K562 (cell line): ENCODE data around the gene PGGHG. TPM values are rescaled to one million over a fixed set of nuclear protein-coding genes. Genes with fewer than 3 reads are reported as not detected.

Experiments used
- ATAC-seq: fragments of 200-7000 bp; cut with Tn5 transposase; 3 replicates; pipeline ENCODE4 v1.9.1; 2020; ENCODE audit warnings: moderate library complexity
- BruUV-seq: library from RNA; stranded (reverse); fragments of 400-500 nt; replicated peaks from 2 replicates; lab custom pipeline; 2021; lab: Mats Ljungman, UMichigan
- CTCF ChIA-PET: fragments of 300-600 bp; formaldehyde crosslinking; extraction: SDS; loops from one replicate; lab custom pipeline; 2021; ENCODE audit warnings: low intra/inter-chr PET ratio; lab: Yijun Ruan, JAX
- POLR2A ChIA-PET: fragments of 300-600, 350-650 bp; sonication (Branson Sonifier 250); formaldehyde crosslinking; extraction: SDS; loops from one replicate; lab custom pipeline; 2021; ENCODE audit warnings: antibody characterized with exemption, inconsistent platforms; lab: Yijun Ruan, JAX
- DNase-seq, 4 experiments: peaks; one replicate each; pipeline versions ENCODE4 v3.0.0 to v3.0.0-alpha.2; 2011 to 2018; ENCODE audit warnings: low spot score in 3 of 4, mixed read lengths in 3 of 4; ENCODE audit errors: extremely low read depth in 1 of 4
- FAIRE-seq: peaks from 2 replicates; lab custom pipeline; 2011; peaks lifted over from hg19 to GRCh38; lab: Jason Lieb, UNC
- H2AFZ ChIP-seq: 2 replicates; pipeline ENCODE4 v1.6.0; 2011; ENCODE audit warnings: low read depth, low read length, control low read depth, inconsistent platforms
- H3K27ac ChIP-seq: fragments of 200-600 bp; 3 replicates; pipeline ENCODE4 v1.8.0; 2011; ENCODE audit warnings: low read depth, mild to moderate bottlenecking, control low read depth, inconsistent platforms, low read length, moderate library complexity, mixed read lengths; ENCODE audit errors: extremely low read depth
- H3K27me3 ChIP-seq, 2 experiments: fragments of 300-600 bp in 1 of 2; 2 replicates in 1 of 2; 3 replicates in 1 of 2; pipeline versions ENCODE4 v1.6.0 to v1.8.0; 2011; ENCODE audit warnings: inconsistent platforms in 2 of 2, low read length in 2 of 2, mild to moderate bottlenecking in 1 of 2, mixed read lengths in 1 of 2, moderate library complexity in 1 of 2; ENCODE audit not compliant: control insufficient read depth in 2 of 2, insufficient read depth in 2 of 2
- H3K36me3 ChIP-seq: fragments of 300-600 bp; 3 replicates; pipeline ENCODE4 v1.8.0; 2011; ENCODE audit warnings: mild to moderate bottlenecking, low read length, inconsistent platforms; ENCODE audit not compliant: control insufficient read depth, insufficient read depth
- H3K4me1 ChIP-seq, 2 experiments: fragments of 200-600 bp in 1 of 2; replicated peaks in 1 of 2; 2 replicates in 1 of 2; 3 replicates in 1 of 2; pipeline versions ENCODE4 v1.5.1 to v1.8.0; 2011; ENCODE audit warnings: inconsistent platforms in 2 of 2, low read length in 2 of 2, mild to moderate bottlenecking in 1 of 2, mixed read lengths in 1 of 2, moderate library complexity in 1 of 2; ENCODE audit not compliant: control insufficient read depth in 2 of 2, insufficient read depth in 2 of 2
- H3K4me2 ChIP-seq: 2 replicates; pipeline ENCODE4 v1.6.1; 2011; ENCODE audit warnings: low read length, control low read depth, inconsistent platforms, mixed read lengths; ENCODE audit not compliant: insufficient read depth
- H3K4me3 ChIP-seq: fragments of 200-600 bp; sonication (generic), shearing (Covaris generic); 2 replicates; pipeline ENCODE4 v1.5.1; 2016; ENCODE audit warnings: control low read depth, inconsistent platforms
- H3K79me2 ChIP-seq: fragments of 200-600 bp; 3 replicates; pipeline ENCODE4 v1.8.0; 2011; ENCODE audit warnings: low read length, inconsistent platforms; ENCODE audit not compliant: control insufficient read depth, insufficient read depth
- H3K9ac ChIP-seq, 2 experiments: 2 replicates each; pipeline versions ENCODE4 v1.6.0 to v1.6.1; 2011; ENCODE audit warnings: low read depth in 2 of 2, low read length in 2 of 2, control low read depth in 1 of 2, inconsistent platforms in 1 of 2, mild to moderate bottlenecking in 1 of 2, mixed read lengths in 1 of 2; ENCODE audit not compliant: insufficient read depth in 1 of 2
- H3K9me1 ChIP-seq: one replicate; pipeline ENCODE4 v1.6.0; 2011; ENCODE audit warnings: inconsistent platforms, mild to moderate bottlenecking, low read length, moderate library complexity; ENCODE audit not compliant: control insufficient read depth, insufficient read depth
- H3K9me3 ChIP-seq: replicated peaks from 2 replicates; pipeline ENCODE4 v1.5.1; 2011; ENCODE audit warnings: low read depth, low read length, inconsistent platforms; ENCODE audit not compliant: control insufficient read depth, insufficient read depth
- H4K20me1 ChIP-seq: replicated peaks from 2 replicates; pipeline ENCODE4 v1.6.1; 2011; ENCODE audit warnings: low read length, inconsistent platforms, mixed read lengths; ENCODE audit not compliant: control insufficient read depth, insufficient read depth
- DMBX1 ChIP-seq: fragments of 250-450 bp; sonication (Bioruptor Pico); IDR thresholded peaks from 2 replicates; pipeline ENCODE4 v1.8.0; 2022; ENCODE audit warnings: inconsistent platforms, mild to moderate bottlenecking, moderate library complexity, borderline replicate concordance
- FOSL1 ChIP-seq: fragments of 200-800 bp; sonication (Bioruptor generic); conservative IDR thresholded peaks from 2 replicates; pipeline ENCODE4 v1.6.1; 2016; ENCODE audit warnings: missing genetic modification characterization, missing compliant biosample characterization
- NRF1 ChIP-seq, 2 experiments: fragments of 450-650 bp; IDR thresholded peaks in 1 of 2; conservative IDR thresholded peaks in 1 of 2; 2 replicates each; pipeline ENCODE4 v1.6.1; 2014; ENCODE audit warnings: mild to moderate bottlenecking in 2 of 2
- POLR2H ChIP-seq: IDR thresholded peaks from 2 replicates; pipeline ENCODE4 v1.6.1; 2016; ENCODE audit warnings: missing genetic modification characterization, low read depth, mild to moderate bottlenecking, control low read depth, missing compliant biosample characterization, moderate library complexity
- RCOR1 ChIP-seq, 2 experiments: IDR thresholded peaks; 2 replicates each; pipeline ENCODE4 v1.6.1; 2012; ENCODE audit warnings: low read depth in 2 of 2, low read length in 2 of 2, borderline replicate concordance in 1 of 2, improper control_type of control experiment in 1 of 2
- RFX1 ChIP-seq: fragments of 450-650 bp; IDR thresholded peaks from 2 replicates; pipeline ENCODE4 v1.6.1; 2016; ENCODE audit warnings: mild to moderate bottlenecking, moderate library complexity
- ZFX ChIP-seq: sonication (generic); formaldehyde crosslinking; IDR thresholded peaks from 2 replicates; pipeline ENCODE4 v1.8.0; 2022; ENCODE audit warnings: mild to moderate bottlenecking, missing genetic modification reagents, moderate library complexity
- ZNF589 ChIP-seq: fragments of 200-800 bp; sonication (Bioruptor generic); IDR thresholded peaks from 2 replicates; pipeline ENCODE4 v1.6.1; 2016; ENCODE audit warnings: low read depth, missing genetic modification characterization, missing compliant biosample characterization
- ZNF75A ChIP-seq: fragments of 450-650 bp; formaldehyde crosslinking; IDR thresholded peaks from 2 replicates; pipeline ENCODE4 v1.4.0; 2020; ENCODE audit warnings: mild to moderate bottlenecking
- WGBS: fragments of 100-300 bp; shearing (Covaris generic); methylation state at CpG from one replicate; pipeline ENCODE4 v1.1.6; 2016; ENCODE audit warnings: low coverage, mixed read lengths; ENCODE audit not compliant: insufficient coverage; ENCODE audit errors: missing lambda C conversion rate; 5-methylcytosine and 5-hydroxymethylcytosine counted together
- in situ Hi-C: fragments of 300-500 bp; cut with MboI; formaldehyde crosslinking; loops from 4 replicates; pipeline ENCODE4 v1.15.0; 2018; ENCODE audit warnings: inconsistent platforms, mixed read lengths
- intact Hi-C: fragments of 100-400 bp; cut with micrococcal nuclease; formaldehyde crosslinking; loops from 2 replicates; pipeline ENCODE4 v1.14.2; 2022
- polyA plus RNA-seq, 8 experiments: library from polyadenylated mRNA; depleted of rRNA in 4 of 8; stranded (reverse) in 5 of 8; unstranded in 3 of 8; fragments of >200 nt; fragmentation: Nextera tagmentation in 2 of 8; fragmentation: Illumina TruSeq in 1 of 8; extraction: Ambion mirVana in 2 of 8; extraction: Trizol in 1 of 8; gene quantifications; 2 replicates each; pipeline versions ENCODE4 v1.2.1 to v1.2.3, GENCODE V29; 2011 to 2014; ENCODE audit warnings: inconsistent platforms in 1 of 8, missing spikeins in 1 of 8
- total RNA-seq, 7 experiments: library from RNA; depleted of rRNA in 6 of 7; stranded (reverse); fragments of >200 nt in 6 of 7; fragmentation: Illumina TruSeq in 2 of 7; extraction: Trizol in 2 of 7; gene quantifications; 2 replicates each; pipeline versions ENCODE4 v1.2.1 to v1.2.3, GENCODE V29; 2011 to 2021; ENCODE audit warnings: low replicate concordance in 1 of 7
- TF ChIP-seq, protein P1 (sequence below): fragments of 200-800 bp; sonication (Bioruptor generic); IDR thresholded peaks from 2 replicates; pipeline ENCODE4 v1.6.1; 2017; ENCODE audit warnings: missing genetic modification characterization, missing compliant biosample characterization
- TF ChIP-seq, protein P2 (sequence below): fragments of 250-450 bp; sonication (Bioruptor Pico); IDR thresholded peaks from 2 replicates; pipeline ENCODE4 v1.8.0; 2021; ENCODE audit warnings: moderate library complexity, mild to moderate bottlenecking, inconsistent platforms
- TF ChIP-seq, protein P3 (sequence below): sonication (generic); formaldehyde crosslinking; IDR thresholded peaks from 2 replicates; pipeline ENCODE4 v1.8.1; 2023; ENCODE audit warnings: mild to moderate bottlenecking, missing genetic modification reagents
- TF ChIP-seq, protein P4 (sequence below): fragments of 450-650 bp; IDR thresholded peaks from 2 replicates; pipeline ENCODE4 v1.6.1; 2016
- TF ChIP-seq, protein P5 (sequence below), 2 experiments: fragments of 450-650 bp; IDR thresholded peaks; 2 replicates each; pipeline ENCODE4 v1.6.1; 2016

Gene PGGHG
- total and polyA plus RNA-seq, 9 of the 15 experiments (the other 6 are each of a cell fraction or from before 2014, with no cell fraction given) = 0.38 to 85.1 (median 18.1) TPM

DNA sequence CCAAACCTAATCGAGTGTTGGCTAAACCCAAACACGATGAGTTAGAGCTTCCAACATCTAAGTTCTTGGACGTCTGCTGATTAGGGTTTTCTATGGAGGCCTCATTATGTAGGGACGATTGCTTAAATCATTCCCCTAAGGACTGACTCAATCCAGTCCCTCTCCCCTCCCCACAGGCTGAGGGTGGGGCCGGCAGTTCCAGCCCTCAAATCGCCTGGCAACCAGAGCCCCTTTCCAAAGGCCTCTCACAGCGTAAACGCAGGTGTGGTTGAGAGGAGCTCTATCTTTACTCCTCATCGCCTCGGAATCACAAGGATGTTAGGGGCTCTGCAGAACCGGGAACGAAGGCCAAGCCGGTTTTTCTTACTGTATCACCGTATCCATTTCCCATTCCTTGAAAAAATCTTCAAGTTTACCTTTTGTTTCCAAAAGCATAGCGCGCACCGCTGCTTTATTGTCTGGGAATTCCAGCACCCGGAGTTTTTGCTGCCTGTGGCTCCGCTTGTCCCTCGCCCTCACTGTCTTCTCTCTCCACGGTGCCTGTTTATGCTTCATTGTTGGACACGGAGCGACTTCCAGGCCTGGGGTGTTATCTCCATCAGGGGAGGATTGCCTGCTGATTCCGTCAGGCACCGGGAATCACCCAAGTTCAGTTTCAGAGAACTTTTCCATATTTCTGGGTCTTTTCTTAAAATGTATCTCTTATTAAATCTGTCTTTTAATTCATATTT, 45.5 kb downstream of the PGGHG start:
- Histone ChIP-seq H3K9me1 (no peaks in the 10 kb centered on the region), H3K9me3 (peaks cover 7% of the 10 kb centered on the region; the same call in 1 of the 2 replicates), H3K27me3 (no peaks in the 10 kb centered on the region), H3K4me1 (peaks cover 40% of the 10 kb centered on the region in 2 experiments), H3K36me3 (no peaks in the 10 kb centered on the region), H4K20me1 (no peaks in the 10 kb centered on the region), H3K27ac (peak overlapping the region; percentile 61), H3K4me2 (peak overlapping the region; percentile 58), H3K4me3 (no peak overlapping the region), H2AFZ (peak overlapping the region; percentile 76), H3K9ac (peak overlapping the region; percentile 33 to 86; a peak in 3 of 4 replicates), H3K79me2 (no peaks in the 10 kb centered on the region)
- ATAC-seq (peak; percentile 61), FAIRE-seq (peak; percentile 80), DNase-seq (peak; percentile 54 to 80 (median 56))
- CTCF ChIA-PET = no interaction called here
- intact Hi-C loops = no loop called here
- 21% methylated on average over 25 of the region's 25 CpGs for WGBS
- in situ Hi-C loops = no loop called here
- POLR2A ChIA-PET = interaction anchor here (0.9 to 1.1 kb wide), 2 partner anchors 9 to 14 kb away, joined by 4 read pairs; no protein-coding TSS in a partner anchor
- no TSS peak for BruUV-seq
- TF ChIP-seq DMBX1 (CRISPR knock-in tag) (0 out of 2 replicates have a peak, but pooled peaks have one; percentile 27), RFX1 (peak; percentile 79), POLR2H (no peak), NRF1 (conservative IDR thresholded peaks at IDR 0.05 in 1 of 2, IDR thresholded peaks at IDR 0.05 in 1 of 2) (0 out of 4 replicates have a peak, but pooled peaks of 1 of the 2 experiments have one; percentile 16), RCOR1 (IDR thresholded peaks at IDR 0.05; ENCODE audit: borderline replicate concordance in 1 of 2, low read depth in 2 of 2, low read length in 2 of 2) (peak in 1 of 2 experiments; percentile 31; a peak in 1 of 4 replicates), ZFX (CRISPR knock-in tag) (peak; percentile 38), ZNF589 (peak; percentile 91), FOSL1 (tag) (peak; percentile 33; the same call in 1 of the 2 replicates), ZNF75A (CRISPR knock-in tag) (peak; percentile 37; the same call in 1 of the 2 replicates)
- TF ChIP-seq, protein P1, sequence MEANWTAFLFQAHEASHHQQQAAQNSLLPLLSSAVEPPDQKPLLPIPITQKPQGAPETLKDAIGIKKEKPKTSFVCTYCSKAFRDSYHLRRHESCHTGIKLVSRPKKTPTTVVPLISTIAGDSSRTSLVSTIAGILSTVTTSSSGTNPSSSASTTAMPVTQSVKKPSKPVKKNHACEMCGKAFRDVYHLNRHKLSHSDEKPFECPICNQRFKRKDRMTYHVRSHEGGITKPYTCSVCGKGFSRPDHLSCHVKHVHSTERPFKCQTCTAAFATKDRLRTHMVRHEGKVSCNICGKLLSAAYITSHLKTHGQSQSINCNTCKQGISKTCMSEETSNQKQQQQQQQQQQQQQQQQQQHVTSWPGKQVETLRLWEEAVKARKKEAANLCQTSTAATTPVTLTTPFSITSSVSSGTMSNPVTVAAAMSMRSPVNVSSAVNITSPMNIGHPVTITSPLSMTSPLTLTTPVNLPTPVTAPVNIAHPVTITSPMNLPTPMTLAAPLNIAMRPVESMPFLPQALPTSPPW = peak; percentile 60
- TF ChIP-seq, protein P2, sequence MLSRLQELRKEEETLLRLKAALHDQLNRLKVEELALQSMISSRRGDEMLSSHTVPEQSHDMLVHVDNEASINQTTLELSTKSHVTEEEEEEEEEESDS (CRISPR knock-in tag) = no peak
- TF ChIP-seq, protein P3, sequence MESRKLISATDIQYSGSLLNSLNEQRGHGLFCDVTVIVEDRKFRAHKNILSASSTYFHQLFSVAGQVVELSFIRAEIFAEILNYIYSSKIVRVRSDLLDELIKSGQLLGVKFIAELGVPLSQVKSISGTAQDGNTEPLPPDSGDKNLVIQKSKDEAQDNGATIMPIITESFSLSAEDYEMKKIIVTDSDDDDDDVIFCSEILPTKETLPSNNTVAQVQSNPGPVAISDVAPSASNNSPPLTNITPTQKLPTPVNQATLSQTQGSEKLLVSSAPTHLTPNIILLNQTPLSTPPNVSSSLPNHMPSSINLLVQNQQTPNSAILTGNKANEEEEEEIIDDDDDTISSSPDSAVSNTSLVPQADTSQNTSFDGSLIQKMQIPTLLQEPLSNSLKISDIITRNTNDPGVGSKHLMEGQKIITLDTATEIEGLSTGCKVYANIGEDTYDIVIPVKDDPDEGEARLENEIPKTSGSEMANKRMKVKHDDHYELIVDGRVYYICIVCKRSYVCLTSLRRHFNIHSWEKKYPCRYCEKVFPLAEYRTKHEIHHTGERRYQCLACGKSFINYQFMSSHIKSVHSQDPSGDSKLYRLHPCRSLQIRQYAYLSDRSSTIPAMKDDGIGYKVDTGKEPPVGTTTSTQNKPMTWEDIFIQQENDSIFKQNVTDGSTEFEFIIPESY (CRISPR knock-in tag) = no peak
- TF ChIP-seq, protein P4, sequence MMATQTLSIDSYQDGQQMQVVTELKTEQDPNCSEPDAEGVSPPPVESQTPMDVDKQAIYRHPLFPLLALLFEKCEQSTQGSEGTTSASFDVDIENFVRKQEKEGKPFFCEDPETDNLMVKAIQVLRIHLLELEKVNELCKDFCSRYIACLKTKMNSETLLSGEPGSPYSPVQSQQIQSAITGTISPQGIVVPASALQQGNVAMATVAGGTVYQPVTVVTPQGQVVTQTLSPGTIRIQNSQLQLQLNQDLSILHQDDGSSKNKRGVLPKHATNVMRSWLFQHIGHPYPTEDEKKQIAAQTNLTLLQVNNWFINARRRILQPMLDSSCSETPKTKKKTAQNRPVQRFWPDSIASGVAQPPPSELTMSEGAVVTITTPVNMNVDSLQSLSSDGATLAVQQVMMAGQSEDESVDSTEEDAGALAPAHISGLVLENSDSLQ = 0 out of 2 replicates have a peak, but pooled peaks have one; percentile 17
- TF ChIP-seq, protein P5, sequence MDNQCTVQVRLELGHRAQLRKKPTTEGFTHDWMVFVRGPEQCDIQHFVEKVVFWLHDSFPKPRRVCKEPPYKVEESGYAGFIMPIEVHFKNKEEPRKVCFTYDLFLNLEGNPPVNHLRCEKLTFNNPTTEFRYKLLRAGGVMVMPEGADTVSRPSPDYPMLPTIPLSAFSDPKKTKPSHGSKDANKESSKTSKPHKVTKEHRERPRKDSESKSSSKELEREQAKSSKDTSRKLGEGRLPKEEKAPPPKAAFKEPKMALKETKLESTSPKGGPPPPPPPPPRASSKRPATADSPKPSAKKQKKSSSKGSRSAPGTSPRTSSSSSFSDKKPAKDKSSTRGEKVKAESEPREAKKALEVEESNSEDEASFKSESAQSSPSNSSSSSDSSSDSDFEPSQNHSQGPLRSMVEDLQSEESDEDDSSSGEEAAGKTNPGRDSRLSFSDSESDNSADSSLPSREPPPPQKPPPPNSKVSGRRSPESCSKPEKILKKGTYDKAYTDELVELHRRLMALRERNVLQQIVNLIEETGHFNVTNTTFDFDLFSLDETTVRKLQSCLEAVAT (IDR thresholded peaks at IDR 0.05) = 0 out of 4 replicates have a peak, but pooled peaks of 1 of the 2 experiments have one; percentile 9
